Measurements from ENCODE around the gene MRPL32. TPM values are rescaled to one million over a fixed set of nuclear protein-coding genes. Genes with fewer than 3 reads are reported as not detected.

Gene MRPL32
- total RNA-seq, 1 experiment from 2014 or later: 101 TPM

- Mint-ChIP-seq H3K36me3 (ENCODE audit: insufficient read depth in 1 of 3, low read depth in 3 of 3) (peaks cover 0 to 7% (median 0%) of the 10 kb centered on the region in 3 experiments; a peak in 2 of 7 replicates), H3K4me1 (no peaks in the 10 kb centered on the region), H3K9me3 (peaks cover 6 to 10% of the 10 kb centered on the region in 2 experiments; a peak in 4 of 5 replicates), H3K27me3 (ENCODE audit: low read depth) (no peaks in the 10 kb centered on the region), H3K4me3 (no peak overlapping the region), H3K27ac (no peak overlapping the region)
- Histone ChIP-seq H3K23me2 (ENCODE audit: insufficient read length, low read depth, low read length, poor library complexity, severe bottlenecking) (no peaks in the 10 kb centered on the region), H3K18ac (ENCODE audit: insufficient read length, low read depth, low read length) (no peak overlapping the region), H2BK15ac (ENCODE audit: low read depth, low read length) (no peak overlapping the region), H3K4me1 (ENCODE audit: insufficient read depth, low read length) (no peaks in the 10 kb centered on the region; the same call in none of the 2 replicates), H4K8ac (replicated peaks; ENCODE audit: insufficient read length, low read depth, low read length) (no peak overlapping the region), H3K56ac (ENCODE audit: insufficient read length, low read depth, low read length) (no peak overlapping the region), H4K5ac (ENCODE audit: insufficient read length, low read depth, low read length) (no peak overlapping the region), H3K27ac (ENCODE audit: insufficient read length, low read depth, low read length) (no peak overlapping the region), H2AK5ac (ENCODE audit: insufficient read length, low read length) (no peak overlapping the region), H3K79me1 (ENCODE audit: insufficient read depth, low read depth, low read length, poor library complexity, severe bottlenecking) (no peaks in the 10 kb centered on the region), H2BK12ac (ENCODE audit: insufficient read length, low read depth, low read length) (no peak overlapping the region), H3K79me2 (ENCODE audit: insufficient read depth, low read length) (no peaks in the 10 kb centered on the region), H4K20me1 (ENCODE audit: control insufficient read depth, insufficient read depth, insufficient read length) (no peaks in the 10 kb centered on the region), H2BK5ac (ENCODE audit: insufficient read length, low read length) (no peak overlapping the region), H3K14ac (ENCODE audit: insufficient read depth, low read length) (no peak overlapping the region), H3K4me2 (ENCODE audit: insufficient read depth, insufficient read length, low read length) (no peak overlapping the region), H3K23ac (ENCODE audit: insufficient read length, low read depth, low read length) (no peak overlapping the region), H3K4ac (ENCODE audit: low read depth, low read length) (no peak overlapping the region), H4K91ac (ENCODE audit: insufficient read length, low read depth, low read length) (no peak overlapping the region), H2BK20ac (ENCODE audit: low read depth, low read length, poor library complexity, severe bottlenecking) (no peak overlapping the region), H2BK120ac (ENCODE audit: low read depth, low read length, poor library complexity, severe bottlenecking) (no peak overlapping the region), H3K9ac (ENCODE audit: extremely low read depth, insufficient read length, low read length) (no peak overlapping the region), H3K9me3 (ENCODE audit: control insufficient read depth, low read depth, low read length) (no peaks in the 10 kb centered on the region), H3T11ph (ENCODE audit: low read length) (no peak overlapping the region), H3K27me3 (ENCODE audit: insufficient read depth, low read length) (no peaks in the 10 kb centered on the region), H2AFZ (ENCODE audit: low read length) (no peak overlapping the region)
- WGBS (ENCODE audit: extremely low coverage, insufficient read length, low lambda C conversion rate): no CpG with 5 or more reads among the region's 3 CpGs
- no peak for TF ChIP-seq CTCF (conservative IDR thresholded peaks at IDR 0.05)
- no peak for DNase-seq
These were observed 48.3 kb downstream of the MRPL32 start for GRCh38 chr7:42980514-42980913.

Measured in H9 (cell line).